ENCODE results near the gene PRKG1.

Gene PRKG1

DNA sequence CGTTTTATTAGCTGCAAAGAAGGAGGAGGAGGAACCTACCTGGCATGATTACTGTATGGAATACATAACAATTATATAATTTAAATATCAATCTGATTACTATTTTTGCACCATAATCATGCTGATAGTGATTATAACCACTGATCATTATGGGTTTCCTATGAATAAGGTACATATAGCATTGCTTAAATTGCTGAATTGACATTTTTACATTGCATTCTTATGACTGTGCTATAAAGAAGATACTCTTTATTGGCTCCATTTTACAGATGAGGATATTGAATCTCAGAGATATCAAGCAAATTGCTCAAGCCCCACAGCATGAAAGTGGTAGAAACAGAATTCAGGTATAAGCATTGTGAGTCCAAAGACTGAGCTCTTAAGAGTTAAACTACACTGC is 1262.9 kb downstream of the PRKG1 start:
- Histone ChIP-seq H3K56ac (ENCODE audit: low read length) (no peak overlapping the region), H3K36me3 (ENCODE audit: control insufficient read depth, insufficient read depth, low read length) (no peaks in the 10 kb centered on the region), H2BK15ac (replicated peaks; ENCODE audit: low read depth) (no peak overlapping the region), H4K8ac (ENCODE audit: low read depth, low read length) (no peak overlapping the region), H2BK5ac (ENCODE audit: low read length) (no peak overlapping the region), H3K23ac (ENCODE audit: low read length) (no peak overlapping the region), H3K79me1 (ENCODE audit: low read length) (no peaks in the 10 kb centered on the region), H2BK120ac (ENCODE audit: low read depth, low read length) (no peak overlapping the region), H2AK5ac (ENCODE audit: low read length) (no peak overlapping the region), H3K79me2 (ENCODE audit: control insufficient read depth, insufficient read depth, low read length) (no peaks in the 10 kb centered on the region), H3K9ac (ENCODE audit: low read length) (no peak overlapping the region), H3K4me2 (ENCODE audit: low read length) (no peak overlapping the region), H3K27ac (ENCODE audit: low read depth, low read length) (no peak overlapping the region), H3K27me3 (ENCODE audit: insufficient read depth, low read length, poor library complexity) (no peaks in the 10 kb centered on the region), H3K4ac (ENCODE audit: low read depth, low read length) (no peak overlapping the region), H3K18ac (ENCODE audit: low read length) (no peak overlapping the region), H3K4me3 (ENCODE audit: low read length) (no peak overlapping the region), H3K4me1 (ENCODE audit: control insufficient read depth, low read depth, low read length) (peaks cover 2% of the 10 kb centered on the region), H4K5ac (ENCODE audit: low read length) (no peak overlapping the region)
- no CpG with 5 or more reads among the region's 1 CpG for WGBS (ENCODE audit: extremely low coverage, insufficient coverage, low lambda C conversion rate)
- DNase-seq, result no peak

DNA sequence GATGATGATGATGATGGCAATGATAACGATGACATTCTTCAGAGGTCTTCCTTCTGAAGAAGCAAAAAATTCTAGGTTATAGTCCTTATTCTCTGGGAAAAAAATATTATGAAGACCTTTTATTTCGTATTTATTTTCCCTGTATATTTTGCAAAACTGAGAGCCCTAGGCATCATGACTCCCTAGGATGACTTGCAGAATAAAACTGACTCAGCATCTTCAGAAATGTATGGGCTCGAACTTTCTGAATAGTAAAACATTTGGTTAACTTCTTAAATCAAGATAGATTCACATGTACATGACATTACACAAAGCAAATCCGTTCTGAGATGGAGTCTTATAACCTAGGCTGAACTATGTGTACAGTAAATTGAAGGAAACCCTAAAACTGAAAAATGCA is 1269.2 kb downstream of the PRKG1 start:
- Histone ChIP-seq H3K18ac (ENCODE audit: low read length) (no peak overlapping the region), H3K4me3 (ENCODE audit: low read length) (no peak overlapping the region), H3K36me3 (ENCODE audit: control insufficient read depth, insufficient read depth, low read length) (no peaks in the 10 kb centered on the region), H3K23ac (ENCODE audit: low read length) (no peak overlapping the region), H2BK5ac (ENCODE audit: low read length) (no peak overlapping the region), H3K4me2 (ENCODE audit: low read length) (no peak overlapping the region), H3K4me1 (ENCODE audit: control insufficient read depth, low read depth, low read length) (no peaks in the 10 kb centered on the region), H3K4ac (ENCODE audit: low read depth, low read length) (no peak overlapping the region), H3K79me1 (ENCODE audit: low read length) (no peaks in the 10 kb centered on the region), H4K5ac (ENCODE audit: low read length) (no peak overlapping the region), H2BK120ac (ENCODE audit: low read depth, low read length) (no peak overlapping the region), H2BK15ac (replicated peaks; ENCODE audit: low read depth) (no peak overlapping the region), H4K8ac (ENCODE audit: low read depth, low read length) (no peak overlapping the region), H2AK5ac (ENCODE audit: low read length) (no peak overlapping the region), H3K9ac (ENCODE audit: low read length) (no peak overlapping the region), H3K56ac (ENCODE audit: low read length) (no peak overlapping the region), H3K27me3 (ENCODE audit: insufficient read depth, low read length, poor library complexity) (no peaks in the 10 kb centered on the region), H3K27ac (ENCODE audit: low read depth, low read length) (no peak overlapping the region), H3K79me2 (ENCODE audit: control insufficient read depth, insufficient read depth, low read length) (no peaks in the 10 kb centered on the region)
- no peak for DNase-seq
- WGBS (ENCODE audit: extremely low coverage, insufficient coverage, low lambda C conversion rate), result no CpG with 5 or more reads among the region's 4 CpGs

DNA sequence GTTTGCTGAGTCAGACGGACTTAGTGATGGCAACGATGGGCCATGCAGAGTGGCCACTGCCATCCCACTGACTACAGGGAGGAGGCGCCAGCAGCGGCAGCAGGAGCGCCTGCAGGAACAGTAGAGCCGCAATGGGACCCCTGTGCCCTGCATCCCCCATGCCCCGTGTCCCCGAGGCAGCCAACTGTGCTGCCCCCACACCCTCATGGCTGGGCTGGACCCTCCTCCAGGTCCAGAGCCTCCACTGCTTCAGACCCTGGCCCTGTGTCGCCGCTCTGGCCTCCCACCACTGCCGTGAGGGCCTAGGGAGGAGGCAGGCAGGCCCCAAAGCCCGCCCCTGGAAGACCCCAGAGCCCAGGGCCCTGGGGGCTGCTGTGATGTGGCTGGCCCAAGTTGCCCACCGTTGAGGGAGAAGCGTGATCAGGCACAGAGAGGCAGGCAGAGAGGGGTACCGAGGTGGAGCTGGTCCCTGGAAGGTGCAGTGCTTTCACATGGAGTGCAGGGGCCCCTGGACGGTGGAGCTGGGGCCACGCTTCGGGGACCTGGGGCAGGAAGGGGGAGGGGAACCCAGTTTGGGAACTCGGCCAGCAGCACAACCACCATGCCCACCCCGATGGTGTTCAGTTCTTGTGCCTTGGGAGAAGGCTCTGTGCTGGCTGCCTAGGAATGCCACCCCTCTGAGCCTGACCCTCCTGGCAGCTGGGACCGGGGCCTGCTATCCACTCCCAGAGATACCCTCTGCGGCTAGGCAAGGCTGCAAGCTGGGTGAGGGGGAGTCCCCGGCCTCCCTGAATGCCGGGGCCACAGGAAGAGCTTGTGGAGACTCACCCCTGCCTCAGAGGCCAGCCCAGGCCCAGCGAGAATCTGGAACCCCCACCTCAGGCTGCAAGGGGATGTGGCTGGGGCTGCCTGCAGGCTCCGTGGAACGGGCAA is 1272.4 kb downstream of the PRKG1 start:
- H3K4me3 ChIP-seq (ENCODE audit: low read length), result no peak overlapping the region
- no peak overlapping the region for H3K23ac ChIP-seq (ENCODE audit: low read length)
- H3K79me2 ChIP-seq (ENCODE audit: control insufficient read depth, insufficient read depth, low read length), result no peaks in the 10 kb centered on the region
- no peaks in the 10 kb centered on the region for H3K27me3 ChIP-seq (ENCODE audit: insufficient read depth, low read length, poor library complexity)
- H3K4me1 ChIP-seq (ENCODE audit: control insufficient read depth, low read depth, low read length), result peaks cover 2% of the 10 kb centered on the region
- WGBS (ENCODE audit: extremely low coverage, insufficient coverage, low lambda C conversion rate), result no CpG with 5 or more reads among the region's 27 CpGs
- H3K9ac ChIP-seq (ENCODE audit: low read length), result no peak overlapping the region
- H2BK15ac ChIP-seq (replicated peaks; ENCODE audit: low read depth), result no peak overlapping the region
- no peak overlapping the region for H3K4me2 ChIP-seq (ENCODE audit: low read length)
- H4K5ac ChIP-seq (ENCODE audit: low read length), result no peak overlapping the region
- no peaks in the 10 kb centered on the region for H3K36me3 ChIP-seq (ENCODE audit: control insufficient read depth, insufficient read depth, low read length)
- no peak overlapping the region for H3K18ac ChIP-seq (ENCODE audit: low read length)
- H4K8ac ChIP-seq (ENCODE audit: low read depth, low read length), result no peak overlapping the region
- H2AK5ac ChIP-seq (ENCODE audit: low read length), result no peak overlapping the region
- no peaks in the 10 kb centered on the region for H3K79me1 ChIP-seq (ENCODE audit: low read length)
- no peak overlapping the region for H3K4ac ChIP-seq (ENCODE audit: low read depth, low read length)
- H3K27ac ChIP-seq (ENCODE audit: low read depth, low read length), result no peak overlapping the region
- DNase-seq, result no peak
- H2BK5ac ChIP-seq (ENCODE audit: low read length), result no peak overlapping the region
- no peak overlapping the region for H2BK120ac ChIP-seq (ENCODE audit: low read depth, low read length)
- no peak overlapping the region for H3K56ac ChIP-seq (ENCODE audit: low read length)

DNA sequence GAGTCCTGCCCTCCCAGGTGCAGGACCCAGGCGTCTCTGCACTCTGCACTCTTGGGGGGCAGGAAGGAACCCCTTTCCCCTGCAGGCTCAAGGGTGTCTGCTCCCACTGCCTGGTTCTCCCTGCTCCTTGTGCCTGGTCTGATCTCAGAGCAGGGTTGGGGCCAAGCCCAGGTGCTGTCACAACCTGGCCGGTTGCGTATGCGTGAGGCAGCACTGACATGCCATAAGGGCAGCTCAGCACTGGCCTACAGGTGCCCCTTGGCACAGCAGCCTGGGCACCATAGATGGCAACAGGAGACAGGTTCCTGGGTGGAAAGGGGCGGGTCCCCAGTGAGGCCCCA is 1273.0 kb downstream of the PRKG1 start:
- H3K56ac ChIP-seq (ENCODE audit: low read length), result no peak overlapping the region
- H3K4me2 ChIP-seq (ENCODE audit: low read length), result no peak overlapping the region
- no peaks in the 10 kb centered on the region for H3K36me3 ChIP-seq (ENCODE audit: control insufficient read depth, insufficient read depth, low read length)
- no peak overlapping the region for H2AK5ac ChIP-seq (ENCODE audit: low read length)
- H3K27me3 ChIP-seq (ENCODE audit: insufficient read depth, low read length, poor library complexity), result no peaks in the 10 kb centered on the region
- DNase-seq, result no peak
- H3K4me3 ChIP-seq (ENCODE audit: low read length), result no peak overlapping the region
- peaks cover 2% of the 10 kb centered on the region for H3K4me1 ChIP-seq (ENCODE audit: control insufficient read depth, low read depth, low read length)
- no peaks in the 10 kb centered on the region for H3K79me1 ChIP-seq (ENCODE audit: low read length)
- no peak overlapping the region for H3K23ac ChIP-seq (ENCODE audit: low read length)
- WGBS (ENCODE audit: extremely low coverage, insufficient coverage, low lambda C conversion rate), result no CpG with 5 or more reads among the region's 5 CpGs
- H2BK15ac ChIP-seq (replicated peaks; ENCODE audit: low read depth), result no peak overlapping the region
- no peak overlapping the region for H2BK120ac ChIP-seq (ENCODE audit: low read depth, low read length)
- no peak overlapping the region for H4K5ac ChIP-seq (ENCODE audit: low read length)
- no peak overlapping the region for H3K4ac ChIP-seq (ENCODE audit: low read depth, low read length)
- no peaks in the 10 kb centered on the region for H3K79me2 ChIP-seq (ENCODE audit: control insufficient read depth, insufficient read depth, low read length)
- no peak overlapping the region for H3K9ac ChIP-seq (ENCODE audit: low read length)
- no peak overlapping the region for H4K8ac ChIP-seq (ENCODE audit: low read depth, low read length)
- no peak overlapping the region for H3K27ac ChIP-seq (ENCODE audit: low read depth, low read length)
- H3K18ac ChIP-seq (ENCODE audit: low read length), result no peak overlapping the region
- H2BK5ac ChIP-seq (ENCODE audit: low read length), result no peak overlapping the region

Small RNA genes within 50 kb of the gene (small RNA-seq; reads per million reads assigned to genes)
- 3.2 reads per million, percentile 50 among the genes with 10 or more reads in this experiment for gene MIR605 (ENCODE audit: insufficient read depth)
